Activated naive CD4-positive, alpha-beta T cell treated with anti-CD3 and anti-CD28 coated beads, Interleukin-2, amount 10 ng/mL, durations not matched to agents 7 days and 5 days (primary cell): ENCODE results near the gene IGFBP1.
"Not testable (repeated sequence)": the region's sequence is repeated elsewhere in the genome, so short reads cannot be mapped to it uniquely, and the experiment has no call there.

Source experiments
- CTCF ChIA-PET: fragments of 350-600 bp; sonication (Branson Sonifier 250); formaldehyde crosslinking; loops from one replicate; lab custom pipeline; 2021; ENCODE audit warnings: antibody characterized with exemption; lab: Charles Lee
- DNase-seq: peaks from one replicate; pipeline ENCODE4 v3.0.0-alpha.2; 2020
- H3K27ac Mint-ChIP-seq: one replicate; pipeline ENCODE4 v1.8.0; 2021; ENCODE audit warnings: mild to moderate bottlenecking, moderate library complexity, mixed read lengths
- H3K27me3 Mint-ChIP-seq: one replicate; pipeline ENCODE4 v1.8.0; 2021; ENCODE audit warnings: mild to moderate bottlenecking, mixed read lengths
- H3K36me3 Mint-ChIP-seq: one replicate; pipeline ENCODE4 v1.8.0; 2021; ENCODE audit warnings: mixed read lengths
- H3K4me1 Mint-ChIP-seq: one replicate; pipeline ENCODE4 v1.8.0; 2021; ENCODE audit warnings: mixed read lengths
- H3K4me3 Mint-ChIP-seq: one replicate; pipeline ENCODE4 v1.8.0; 2021; ENCODE audit warnings: mild to moderate bottlenecking, moderate library complexity, mixed read lengths
- H3K9me3 Mint-ChIP-seq: one replicate; pipeline ENCODE4 v1.8.0; 2021; ENCODE audit warnings: mixed read lengths

Gene IGFBP1

GRCh38 chr7:45888185-45888992 lies at the start of gene IGFBP1:
Gene IGFBP1, plus strand, starts transcription at chr7:45888488. Its CDS starts 165 bp downstream, at chr7:45888653.
- Mint-ChIP-seq H3K27me3 (peaks cover 72% of the 10 kb centered on the region), H3K36me3 (no peaks in the 10 kb centered on the region), H3K4me3 (no peak within 1 kb of the TSS), H3K27ac (no peak within 1 kb of the TSS), H3K4me1 (no peaks in the 10 kb centered on the region), H3K9me3 (no peaks in the 10 kb centered on the region)
- no peak for DNase-seq
- CTCF ChIA-PET, result no interaction called here

DNA sequence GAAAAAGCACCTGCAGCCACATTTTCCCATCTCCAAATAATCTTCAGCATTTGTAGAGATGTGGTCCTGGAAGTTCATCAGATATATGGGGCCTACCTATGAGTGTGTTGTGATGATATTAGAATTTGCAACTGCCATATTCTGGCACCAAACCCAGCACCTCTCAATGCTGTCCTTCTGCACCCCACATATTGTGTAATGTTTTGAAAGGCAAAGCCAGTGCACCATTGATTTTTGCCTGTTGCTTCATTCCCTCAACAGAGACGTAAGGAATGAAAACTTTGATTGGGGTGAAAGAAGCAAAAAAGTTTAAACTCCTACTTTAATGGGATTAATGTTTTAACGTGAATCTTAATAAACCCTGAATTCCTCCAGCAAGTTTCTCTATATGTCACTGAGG lies 49.4 kb upstream of the IGFBP1 start:
- H3K9me3 Mint-ChIP-seq, H3K36me3 Mint-ChIP-seq, H3K27me3 Mint-ChIP-seq, DNase-seq, CTCF ChIA-PET, H3K4me1 Mint-ChIP-seq, H3K27ac Mint-ChIP-seq, H3K4me3 Mint-ChIP-seq: not testable (repeated sequence)

DNA sequence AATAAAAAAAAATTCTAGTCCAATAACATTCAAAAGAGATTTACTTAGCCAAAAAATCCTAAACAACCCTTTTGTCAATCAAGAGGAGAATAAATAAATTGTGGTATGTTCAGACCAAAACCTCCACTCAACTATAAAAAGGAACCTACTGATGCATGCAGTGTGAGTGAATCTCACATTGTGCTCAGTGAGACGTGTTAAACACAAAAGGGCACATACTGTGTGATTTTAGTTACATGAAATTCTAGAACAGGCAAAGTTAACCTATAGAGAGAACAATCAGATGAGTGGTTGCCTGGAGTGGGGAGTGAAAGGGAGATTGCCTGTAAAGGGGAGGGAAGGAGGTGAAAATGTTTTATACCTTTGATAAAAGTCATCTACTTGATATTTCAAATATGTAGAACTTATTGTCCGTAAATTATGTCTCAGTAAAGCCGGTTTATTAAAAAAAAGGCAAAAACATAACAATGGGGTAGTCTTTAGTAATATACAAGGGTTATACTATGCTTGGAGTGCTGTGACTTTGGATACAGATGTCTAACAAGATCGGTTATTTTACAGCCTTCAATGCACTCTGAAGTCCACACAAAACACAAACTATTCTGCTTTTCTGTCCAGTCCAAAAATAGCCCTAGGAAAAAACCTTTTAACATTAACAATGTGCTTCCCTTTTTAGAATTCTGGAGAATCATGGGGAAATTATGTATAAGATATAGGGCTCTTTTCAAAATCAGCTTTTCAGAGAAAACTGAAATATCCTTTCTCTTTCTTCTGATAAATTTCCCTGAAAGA lies 46.2 kb upstream of the IGFBP1 start:
- DNase-seq, result not testable (repeated sequence)

GRCh38 chr7:45846536-45846935 lies 41.8 kb upstream of the IGFBP1 start:
- H3K9me3 Mint-ChIP-seq, H3K36me3 Mint-ChIP-seq, DNase-seq, H3K4me3 Mint-ChIP-seq, CTCF ChIA-PET, H3K27me3 Mint-ChIP-seq, H3K4me1 Mint-ChIP-seq, H3K27ac Mint-ChIP-seq: not testable (repeated sequence)

More for the DNA sequence above, 46.2 kb upstream of the IGFBP1 start:
- H3K27ac Mint-ChIP-seq, CTCF ChIA-PET, H3K4me1 Mint-ChIP-seq, H3K27me3 Mint-ChIP-seq, H3K9me3 Mint-ChIP-seq, H3K36me3 Mint-ChIP-seq, H3K4me3 Mint-ChIP-seq: not testable (repeated sequence)

GRCh38 chr7:45848734-45849133 lies 39.6 kb upstream of the IGFBP1 start:
- H3K27ac Mint-ChIP-seq, DNase-seq, H3K4me1 Mint-ChIP-seq, H3K9me3 Mint-ChIP-seq, H3K4me3 Mint-ChIP-seq, H3K27me3 Mint-ChIP-seq, H3K36me3 Mint-ChIP-seq: not testable (repeated sequence)
- CTCF ChIA-PET, result interaction anchor here (0.7 kb wide), 1 partner anchor 185 kb away, joined by 3 read pairs; no protein-coding TSS in a partner anchor

DNA sequence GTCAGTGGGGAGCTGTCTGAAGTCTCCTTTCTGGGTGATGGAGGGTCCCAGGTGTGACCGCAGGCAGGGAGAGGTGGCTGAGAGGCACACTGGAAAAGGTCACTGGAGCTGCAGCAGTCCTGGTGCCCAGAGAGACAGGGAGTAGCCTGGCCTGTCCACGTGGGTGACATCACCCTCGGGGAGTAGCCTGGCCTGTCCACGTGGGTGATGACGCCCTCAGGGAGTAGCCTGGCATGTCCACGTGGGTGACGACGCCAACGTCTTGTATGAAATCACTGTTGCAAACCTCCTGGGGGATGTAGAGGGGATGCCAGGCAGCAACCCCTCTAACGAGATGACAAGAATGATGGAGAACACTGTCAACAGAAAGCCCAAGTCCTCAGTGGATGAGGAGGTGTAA lies 35.3 kb upstream of the IGFBP1 start:
- H3K36me3 Mint-ChIP-seq, H3K9me3 Mint-ChIP-seq, H3K4me3 Mint-ChIP-seq, H3K27ac Mint-ChIP-seq, H3K4me1 Mint-ChIP-seq, H3K27me3 Mint-ChIP-seq, DNase-seq: not testable (repeated sequence)
- CTCF ChIA-PET, result interaction anchor here (3.4 kb wide), 1 partner anchor 189 kb away, joined by 17 read pairs; no protein-coding TSS in a partner anchor

GRCh38 chr7:45853491-45853890 lies 34.8 kb upstream of the IGFBP1 start:
- not testable (repeated sequence) for DNase-seq, H3K27ac Mint-ChIP-seq, H3K27me3 Mint-ChIP-seq, H3K4me3 Mint-ChIP-seq, H3K36me3 Mint-ChIP-seq, H3K4me1 Mint-ChIP-seq, H3K9me3 Mint-ChIP-seq
- CTCF ChIA-PET, result interaction anchor here (3.4 kb wide), 1 partner anchor 190 kb away, joined by 17 read pairs; no protein-coding TSS in a partner anchor

GRCh38 chr7:45855680-45856079 lies 32.6 kb upstream of the IGFBP1 start:
- H3K27me3 Mint-ChIP-seq, DNase-seq, H3K27ac Mint-ChIP-seq, H3K4me1 Mint-ChIP-seq, H3K9me3 Mint-ChIP-seq, H3K4me3 Mint-ChIP-seq, H3K36me3 Mint-ChIP-seq: not testable (repeated sequence)
- CTCF ChIA-PET, result interaction anchor here (3.4 kb wide), 1 partner anchor 192 kb away, joined by 17 read pairs; no protein-coding TSS in a partner anchor

DNA sequence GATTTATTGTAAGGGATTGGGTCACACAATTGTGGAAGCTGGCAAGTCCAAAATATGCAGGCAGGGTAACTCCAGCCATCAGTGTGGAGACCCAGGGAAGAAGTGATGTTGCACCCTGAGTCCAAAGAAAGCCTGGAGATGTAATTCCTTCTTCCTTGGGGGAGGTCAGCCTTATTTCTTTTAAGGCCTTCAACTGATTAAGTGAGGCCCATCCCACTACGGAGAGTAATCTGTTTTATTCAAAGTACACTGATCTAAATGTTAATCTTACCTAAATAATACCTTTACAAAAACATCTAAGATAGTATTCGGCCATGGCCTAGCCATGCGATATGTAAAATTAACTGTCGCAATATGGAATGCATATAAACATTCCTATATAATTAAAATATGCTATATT lies 31.4 kb upstream of the IGFBP1 start:
- H3K27ac Mint-ChIP-seq, H3K36me3 Mint-ChIP-seq, DNase-seq, H3K27me3 Mint-ChIP-seq, CTCF ChIA-PET, H3K4me3 Mint-ChIP-seq, H3K9me3 Mint-ChIP-seq, H3K4me1 Mint-ChIP-seq: not testable (repeated sequence)

GRCh38 chr7:45863715-45864114 lies 24.6 kb upstream of the IGFBP1 start:
- Mint-ChIP-seq H3K36me3 (no peaks in the 10 kb centered on the region), H3K27me3 (peaks cover 20% of the 10 kb centered on the region), H3K9me3 (no peaks in the 10 kb centered on the region), H3K4me1 (no peaks in the 10 kb centered on the region), H3K4me3 (no peak overlapping the region), H3K27ac (no peak overlapping the region)
- no peak for DNase-seq
- CTCF ChIA-PET, result interaction anchor here (0.9 to 2.2 kb wide), 2 partner anchors 9 to 26 kb away, joined by 4 read pairs; no protein-coding TSS in a partner anchor

DNA sequence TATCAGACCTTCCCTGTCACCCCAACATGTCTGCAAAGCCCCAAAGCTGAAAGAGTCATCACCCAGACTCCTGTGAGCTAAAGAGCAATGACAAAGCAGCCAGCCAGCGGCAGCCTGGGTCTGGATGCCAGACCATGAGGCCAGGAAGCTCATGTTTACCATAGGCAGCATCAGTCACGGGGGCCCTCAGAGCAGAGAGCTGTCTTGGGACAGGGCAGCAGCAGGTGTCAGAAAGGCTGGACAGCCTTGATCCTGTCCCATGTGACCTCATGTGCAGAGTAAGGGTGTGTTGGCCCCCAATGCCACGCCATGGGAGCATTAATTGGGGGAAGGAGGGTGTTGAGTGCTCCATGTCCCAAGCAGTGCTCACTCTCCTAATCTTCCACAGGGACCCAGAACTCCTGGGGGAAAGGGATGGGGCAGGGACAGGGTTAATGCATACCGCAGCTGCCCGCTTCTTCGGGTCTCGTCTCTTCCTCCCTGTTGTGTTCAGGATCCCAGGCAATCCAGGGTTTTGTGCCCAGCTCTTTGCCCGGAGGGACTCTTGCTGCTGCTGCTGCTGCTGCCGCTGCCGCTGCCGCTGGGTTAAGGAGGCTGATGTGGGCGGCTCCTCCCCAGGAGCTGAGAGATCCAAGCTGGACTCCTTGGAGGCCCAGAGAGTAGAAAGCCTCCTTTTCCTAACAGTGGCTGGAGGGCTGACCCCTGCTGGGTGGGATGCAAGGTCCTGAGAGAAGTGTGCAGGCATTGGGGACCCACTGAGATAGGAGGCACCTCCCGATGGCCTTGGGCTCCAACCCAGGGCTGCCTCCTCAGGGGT lies 22.5 kb upstream of the IGFBP1 start:
- Mint-ChIP-seq H3K27me3 (peaks cover 16% of the 10 kb centered on the region), H3K4me1 (no peaks in the 10 kb centered on the region), H3K36me3 (no peaks in the 10 kb centered on the region), H3K9me3 (no peaks in the 10 kb centered on the region), H3K4me3 (no peak overlapping the region), H3K27ac (no peak overlapping the region)
- CTCF ChIA-PET, result interaction anchor here (0.8 kb wide), 1 partner anchor 25 kb away, joined by 3 read pairs; no protein-coding TSS in a partner anchor
- DNase-seq, result no peak

DNA sequence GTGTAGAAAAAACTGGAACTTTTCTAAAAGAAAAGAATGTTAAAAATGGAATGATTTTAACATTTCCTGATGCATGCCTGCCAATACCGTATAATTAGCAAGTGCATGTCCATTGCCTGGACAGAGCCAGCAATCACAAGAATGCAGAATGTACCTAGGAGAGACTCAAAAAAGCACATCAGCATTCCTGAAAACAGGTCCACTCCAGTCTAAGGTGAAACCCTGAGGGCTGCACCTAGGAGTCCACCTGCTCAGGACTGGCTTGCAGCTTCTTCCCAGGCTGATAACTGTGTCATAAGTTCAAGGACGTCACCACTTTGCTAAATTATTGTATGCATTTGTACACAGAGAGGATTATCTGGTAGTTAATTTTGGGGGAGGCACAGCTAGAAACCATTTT lies 20.8 kb upstream of the IGFBP1 start:
- Mint-ChIP-seq H3K4me1 (no peaks in the 10 kb centered on the region), H3K36me3 (no peaks in the 10 kb centered on the region), H3K27ac (no peak overlapping the region), H3K27me3 (peaks cover 20% of the 10 kb centered on the region), H3K9me3 (no peaks in the 10 kb centered on the region), H3K4me3 (no peak overlapping the region)
- DNase-seq, result no peak
- CTCF ChIA-PET, result no interaction called here

DNA sequence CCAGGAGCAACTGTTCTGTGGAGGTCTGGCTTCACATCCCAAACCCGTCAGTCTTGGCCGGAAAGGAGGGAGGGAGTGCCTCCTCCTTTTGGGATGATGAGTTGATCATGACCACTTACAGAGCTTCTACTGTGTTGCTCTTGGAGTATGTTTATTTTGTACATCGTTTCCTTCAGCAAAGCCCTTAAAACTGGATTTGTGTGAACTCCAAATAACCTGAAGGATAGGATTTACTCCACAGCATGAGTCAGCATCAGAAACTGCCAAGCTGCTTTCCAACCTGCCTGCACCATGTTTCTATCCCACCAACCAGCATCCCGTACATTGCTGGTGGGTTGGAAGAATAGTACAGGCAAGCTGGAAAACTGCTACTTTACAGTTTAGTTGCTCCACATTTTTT lies 18.9 kb upstream of the IGFBP1 start:
- no peaks in the 10 kb centered on the region for H3K4me1 Mint-ChIP-seq
- peaks cover 14% of the 10 kb centered on the region for H3K27me3 Mint-ChIP-seq
- CTCF ChIA-PET, result no interaction called here
- no peak for DNase-seq
- H3K36me3 Mint-ChIP-seq, result no peaks in the 10 kb centered on the region
- H3K4me3 Mint-ChIP-seq, result no peak overlapping the region
- H3K27ac Mint-ChIP-seq, result no peak overlapping the region
- H3K9me3 Mint-ChIP-seq, result no peaks in the 10 kb centered on the region
